ENCODE measurements around the gene CELSR2. TPM values are rescaled to one million over a fixed set of nuclear protein-coding genes. Genes with fewer than 3 reads are reported as not detected.
A peak's percentile ranks its signal among the peaks of the same experiment; 100 is the strongest.

The CELSR2 gene
- polyA plus RNA-seq, 1 donor (not counting 4 experiments of a cell fraction or from before 2014, with no cell fraction given): 7.3 TPM

DNA sequence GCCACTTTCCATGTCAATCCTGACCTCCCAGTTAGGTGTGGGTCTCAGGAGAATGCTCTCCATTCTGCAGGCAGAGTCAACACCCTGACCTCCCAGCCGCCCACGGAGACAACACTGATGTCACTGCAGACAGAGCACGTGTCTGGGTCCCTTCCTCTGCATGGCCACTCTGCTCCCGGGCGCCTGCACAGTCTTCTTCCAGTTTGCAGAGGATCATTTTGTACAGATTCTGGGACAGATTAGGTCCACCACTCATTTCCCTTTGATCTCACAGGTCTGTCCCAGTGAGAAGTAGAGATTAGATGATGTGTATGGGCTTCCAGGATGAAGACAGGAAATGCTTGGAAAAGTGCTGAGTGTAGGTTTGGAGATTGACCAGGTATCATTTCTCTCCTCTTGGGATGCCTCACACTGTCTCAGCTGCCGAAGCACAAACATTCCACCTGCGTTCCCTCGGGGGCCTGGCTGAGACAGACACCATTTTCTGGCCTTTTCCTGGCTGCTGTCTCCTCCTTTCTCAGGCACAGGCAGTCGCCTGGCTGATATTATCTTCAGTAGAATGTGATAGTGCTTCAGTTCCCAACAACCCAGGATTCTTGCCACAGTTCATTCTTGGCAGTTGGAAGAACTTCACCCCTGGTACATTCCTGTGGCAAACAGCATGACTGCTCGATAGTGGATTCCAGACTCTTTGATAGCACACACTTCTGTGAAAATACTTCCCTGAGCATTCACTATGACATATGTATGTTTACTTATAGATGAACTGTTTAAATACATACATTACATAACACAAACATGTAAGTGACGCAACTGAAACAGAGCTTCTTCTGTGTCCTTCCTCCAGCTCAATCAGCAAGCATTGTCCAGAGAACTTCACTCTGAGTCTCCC, 49.6 kb downstream of the CELSR2 start:
- Histone ChIP-seq H4K20me1 (ENCODE audit: control insufficient read depth, extremely low read depth, insufficient read depth, low read length) (no peaks in the 10 kb centered on the region), H3K4me3 (ENCODE audit: control insufficient read depth in 2 of 3, extremely low read depth in 1 of 3, insufficient read depth in 2 of 3, low read depth in 1 of 3, low read length in 3 of 3) (no peak overlapping the region), H3K4me2 (ENCODE audit: control insufficient read depth, extremely low read depth, insufficient read depth, low read depth, low read length) (peak overlapping the region; percentile 51), H3K36me3 (ENCODE audit: control insufficient read depth in 2 of 2, extremely low read depth in 1 of 2, insufficient read depth in 2 of 2, low read length in 2 of 2) (no peaks in the 10 kb centered on the region), H3K9me1 (ENCODE audit: control insufficient read depth, extremely low read depth, insufficient read depth, low read length) (peaks cover 3% of the 10 kb centered on the region), H3K79me2 (ENCODE audit: control insufficient read depth, insufficient read depth, low read length) (no peaks in the 10 kb centered on the region), H3K27me3 (ENCODE audit: control insufficient read depth, extremely low read depth, insufficient read depth, low read length) (no peaks in the 10 kb centered on the region), H3K9me3 (ENCODE audit: control insufficient read depth, low read depth, low read length) (no peaks in the 10 kb centered on the region), H3K4me1 (ENCODE audit: control insufficient read depth, extremely low read depth, insufficient read depth, low read length) (peaks cover 29% of the 10 kb centered on the region), H3K9ac (ENCODE audit: control insufficient read depth, extremely low read depth, insufficient read depth, low read length) (no peak overlapping the region), H2AFZ (ENCODE audit: control insufficient read depth, low read length) (peak overlapping the region; percentile 75), H3K27ac (ENCODE audit: control insufficient read depth, insufficient read depth, low read length) (no peak overlapping the region)
- FAIRE-seq: peak; percentile 88
- DNase-seq (ENCODE audit: low read depth, low spot score): no peak
- TF ChIP-seq EZH2 (IDR thresholded peaks at IDR 0.05; ENCODE audit: low read length): no peak
- TF ChIP-seq, protein P1, sequence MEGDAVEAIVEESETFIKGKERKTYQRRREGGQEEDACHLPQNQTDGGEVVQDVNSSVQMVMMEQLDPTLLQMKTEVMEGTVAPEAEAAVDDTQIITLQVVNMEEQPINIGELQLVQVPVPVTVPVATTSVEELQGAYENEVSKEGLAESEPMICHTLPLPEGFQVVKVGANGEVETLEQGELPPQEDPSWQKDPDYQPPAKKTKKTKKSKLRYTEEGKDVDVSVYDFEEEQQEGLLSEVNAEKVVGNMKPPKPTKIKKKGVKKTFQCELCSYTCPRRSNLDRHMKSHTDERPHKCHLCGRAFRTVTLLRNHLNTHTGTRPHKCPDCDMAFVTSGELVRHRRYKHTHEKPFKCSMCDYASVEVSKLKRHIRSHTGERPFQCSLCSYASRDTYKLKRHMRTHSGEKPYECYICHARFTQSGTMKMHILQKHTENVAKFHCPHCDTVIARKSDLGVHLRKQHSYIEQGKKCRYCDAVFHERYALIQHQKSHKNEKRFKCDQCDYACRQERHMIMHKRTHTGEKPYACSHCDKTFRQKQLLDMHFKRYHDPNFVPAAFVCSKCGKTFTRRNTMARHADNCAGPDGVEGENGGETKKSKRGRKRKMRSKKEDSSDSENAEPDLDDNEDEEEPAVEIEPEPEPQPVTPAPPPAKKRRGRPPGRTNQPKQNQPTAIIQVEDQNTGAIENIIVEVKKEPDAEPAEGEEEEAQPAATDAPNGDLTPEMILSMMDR (optimal IDR thresholded peaks at IDR 0.05 in 1 of 3, IDR thresholded peaks at IDR 0.05 in 1 of 3, conservative IDR thresholded peaks at IDR 0.05 in 1 of 3; ENCODE audit: extremely low read depth in 1 of 3, insufficient read depth in 2 of 3, low read length in 3 of 3): no peak
- dilution Hi-C loops (cut with MboI; ENCODE audit: extremely low pct_ligation_motif_present, low sequenced_read_pairs): no loop called here

DNA sequence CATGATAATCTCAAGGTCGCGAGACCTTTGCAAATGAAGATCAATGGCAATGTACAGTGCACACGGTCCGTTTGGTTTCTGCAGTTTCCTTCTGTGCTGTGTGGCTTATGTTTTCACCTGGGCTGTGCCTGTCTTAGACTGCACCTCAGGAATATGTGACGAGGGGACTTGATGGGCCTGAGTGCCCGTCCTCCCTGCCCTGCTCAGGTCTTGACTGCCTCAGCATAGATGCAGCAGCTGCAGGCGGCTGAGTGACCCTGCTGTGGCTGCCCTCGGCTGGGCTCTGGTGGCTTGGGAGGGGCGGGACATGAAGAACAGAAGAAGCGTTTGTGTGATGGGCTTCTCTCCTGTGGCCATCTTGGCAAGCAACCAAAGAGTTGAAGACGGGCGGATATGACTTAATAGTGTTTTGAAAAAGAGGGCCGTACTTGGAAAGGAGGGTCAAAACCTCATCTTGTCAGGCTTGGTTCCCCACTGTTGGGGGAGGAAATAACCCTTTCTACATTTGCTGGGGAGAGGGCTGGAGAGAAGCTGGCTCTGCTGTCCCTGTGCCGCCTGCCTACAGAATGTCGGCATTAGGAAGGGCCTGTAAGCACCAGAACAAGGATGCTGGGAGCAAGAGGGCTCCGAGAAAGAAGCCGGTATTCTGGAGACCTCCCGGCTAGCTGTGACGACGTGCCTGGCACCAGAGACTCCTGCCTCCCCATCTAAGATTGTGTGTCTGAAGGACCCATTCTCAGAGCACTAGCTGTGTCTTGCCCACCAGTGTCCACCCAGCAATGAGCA, 50.4 kb downstream of the CELSR2 start:
- no peak overlapping the region for H3K9ac ChIP-seq (ENCODE audit: control insufficient read depth, extremely low read depth, insufficient read depth, low read length)

More for the DNA sequence above, 50.4 kb downstream of the CELSR2 start:
- dilution Hi-C loops (cut with MboI; ENCODE audit: extremely low pct_ligation_motif_present, low sequenced_read_pairs): no loop called here
- Histone ChIP-seq H4K20me1 (ENCODE audit: control insufficient read depth, extremely low read depth, insufficient read depth, low read length) (no peaks in the 10 kb centered on the region), H2AFZ (ENCODE audit: control insufficient read depth, low read length) (no peak overlapping the region), H3K27ac (ENCODE audit: control insufficient read depth, insufficient read depth, low read length) (no peak overlapping the region), H3K4me1 (ENCODE audit: control insufficient read depth, extremely low read depth, insufficient read depth, low read length) (peaks cover 22% of the 10 kb centered on the region), H3K4me3 (ENCODE audit: control insufficient read depth in 2 of 3, extremely low read depth in 1 of 3, insufficient read depth in 2 of 3, low read depth in 1 of 3, low read length in 3 of 3) (no peak overlapping the region), H3K36me3 (ENCODE audit: control insufficient read depth in 2 of 2, extremely low read depth in 1 of 2, insufficient read depth in 2 of 2, low read length in 2 of 2) (no peaks in the 10 kb centered on the region), H3K9me1 (ENCODE audit: control insufficient read depth, extremely low read depth, insufficient read depth, low read length) (peaks cover 3% of the 10 kb centered on the region), H3K4me2 (ENCODE audit: control insufficient read depth, extremely low read depth, insufficient read depth, low read depth, low read length) (no peak overlapping the region), H3K9me3 (ENCODE audit: control insufficient read depth, low read depth, low read length) (no peaks in the 10 kb centered on the region), H3K27me3 (ENCODE audit: control insufficient read depth, extremely low read depth, insufficient read depth, low read length) (no peaks in the 10 kb centered on the region), H3K79me2 (ENCODE audit: control insufficient read depth, insufficient read depth, low read length) (no peaks in the 10 kb centered on the region)
- FAIRE-seq (no peak), DNase-seq (ENCODE audit: low read depth, low spot score) (no peak)
- TF ChIP-seq EZH2 (IDR thresholded peaks at IDR 0.05; ENCODE audit: low read length): no peak
- TF ChIP-seq, protein P1 (optimal IDR thresholded peaks at IDR 0.05 in 1 of 3, IDR thresholded peaks at IDR 0.05 in 1 of 3, conservative IDR thresholded peaks at IDR 0.05 in 1 of 3; ENCODE audit: extremely low read depth in 1 of 3, insufficient read depth in 2 of 3, low read length in 3 of 3): no peak

Data from keratinocyte (primary cell).